Hepatocyte (in vitro differentiated cells): Measurements from ENCODE around the gene IL4I1.

Experiments used
- EZH2 ChIP-seq: fragments of 200-600 bp; sonication (generic); IDR thresholded peaks from 2 replicates; pipeline ENCODE4 v1.6.1; 2016; ENCODE audit warnings: antibody characterized with exemption, mild to moderate bottlenecking, borderline replicate concordance
- EZH2phosphoT487 ChIP-seq: fragments of 200-600 bp; sonication (generic); IDR thresholded peaks from one replicate; pipeline ENCODE4 v1.6.1; 2018; ENCODE audit warnings: antibody characterized with exemption, mild to moderate bottlenecking, low read depth, moderate library complexity; ENCODE audit not compliant: unreplicated experiment, severe bottlenecking
- TF ChIP-seq, protein P1 (sequence below): fragments of 200-600 bp; sonication (generic); IDR thresholded peaks from 2 replicates; pipeline ENCODE4 v1.5.1; 2016; ENCODE audit warnings: antibody characterized with exemption, mild to moderate bottlenecking; ENCODE audit not compliant: poor library complexity

DNA sequence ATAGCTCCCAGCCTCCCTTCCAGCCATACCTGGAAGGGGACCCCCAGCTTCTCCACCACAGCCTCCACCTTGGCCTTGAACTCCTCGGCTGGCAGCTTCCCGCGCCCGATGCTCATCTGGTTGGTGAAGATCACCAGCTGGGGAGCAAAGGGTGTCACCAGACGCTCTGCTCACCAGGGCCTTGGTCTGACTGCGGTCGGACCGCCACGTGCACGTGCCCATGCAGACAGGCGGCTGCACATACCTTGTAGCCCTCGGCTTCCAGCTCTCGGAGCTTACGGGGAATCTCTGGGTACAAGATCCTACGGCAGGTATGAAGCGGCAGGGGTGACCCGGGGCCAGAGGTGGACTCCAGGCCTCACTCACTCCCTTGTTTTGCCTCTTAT is 32.8 kb downstream of the IL4I1 start:
- TF ChIP-seq, protein P1, sequence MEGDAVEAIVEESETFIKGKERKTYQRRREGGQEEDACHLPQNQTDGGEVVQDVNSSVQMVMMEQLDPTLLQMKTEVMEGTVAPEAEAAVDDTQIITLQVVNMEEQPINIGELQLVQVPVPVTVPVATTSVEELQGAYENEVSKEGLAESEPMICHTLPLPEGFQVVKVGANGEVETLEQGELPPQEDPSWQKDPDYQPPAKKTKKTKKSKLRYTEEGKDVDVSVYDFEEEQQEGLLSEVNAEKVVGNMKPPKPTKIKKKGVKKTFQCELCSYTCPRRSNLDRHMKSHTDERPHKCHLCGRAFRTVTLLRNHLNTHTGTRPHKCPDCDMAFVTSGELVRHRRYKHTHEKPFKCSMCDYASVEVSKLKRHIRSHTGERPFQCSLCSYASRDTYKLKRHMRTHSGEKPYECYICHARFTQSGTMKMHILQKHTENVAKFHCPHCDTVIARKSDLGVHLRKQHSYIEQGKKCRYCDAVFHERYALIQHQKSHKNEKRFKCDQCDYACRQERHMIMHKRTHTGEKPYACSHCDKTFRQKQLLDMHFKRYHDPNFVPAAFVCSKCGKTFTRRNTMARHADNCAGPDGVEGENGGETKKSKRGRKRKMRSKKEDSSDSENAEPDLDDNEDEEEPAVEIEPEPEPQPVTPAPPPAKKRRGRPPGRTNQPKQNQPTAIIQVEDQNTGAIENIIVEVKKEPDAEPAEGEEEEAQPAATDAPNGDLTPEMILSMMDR: no peak
- no peak for TF ChIP-seq EZH2phosphoT487
- TF ChIP-seq EZH2: no peak
